ENCODE results near the gene PGK1. TPM values are rescaled to one million over a fixed set of nuclear protein-coding genes. Genes with fewer than 3 reads are reported as not detected.
"Not testable (repeated sequence)": the region's sequence is repeated elsewhere in the genome, so short reads cannot be mapped to it uniquely, and the experiment has no call there.

The PGK1 gene
- polyA plus RNA-seq, 1 experiment, result 442 TPM

GRCh38 chrX:78125148-78125547 is 21.1 kb downstream of the PGK1 start:
- no peak for DNase-seq (ENCODE audit: low read depth, low spot score)
- no peaks in the 10 kb centered on the region for H3K9me3 ChIP-seq (ENCODE audit: control insufficient read depth, insufficient read depth, low read length)
- no peaks in the 10 kb centered on the region for H3K27me3 ChIP-seq (ENCODE audit: control insufficient read depth, insufficient read depth, low read length)
- no peak overlapping the region for H3K4me3 ChIP-seq (ENCODE audit: low read depth, low read length)
- TF ChIP-seq CTCF (IDR thresholded peaks at IDR 0.05; ENCODE audit: low read depth, low read length), result no peak
- CTCF ChIA-PET, result interaction anchor here (1.1 kb wide), 1 partner anchor 11 kb away, joined by 3 read pairs; no protein-coding TSS in a partner anchor
- H3K27ac ChIP-seq (ENCODE audit: low read depth, low read length), result no peak overlapping the region
- POLR2A ChIA-PET, result no interaction called here

GRCh38 chrX:78125781-78126180 is 21.7 kb downstream of the PGK1 start:
- H3K9me3 ChIP-seq (ENCODE audit: control insufficient read depth, insufficient read depth, low read length); H3K27ac ChIP-seq (ENCODE audit: low read depth, low read length); CTCF ChIA-PET; H3K27me3 ChIP-seq (ENCODE audit: control insufficient read depth, insufficient read depth, low read length); POLR2A ChIA-PET; H3K4me3 ChIP-seq (ENCODE audit: low read depth, low read length); DNase-seq (ENCODE audit: low read depth, low spot score): not testable (repeated sequence)

GRCh38 chrX:78129714-78130113 is 25.7 kb downstream of the PGK1 start:
- ChIA-PET POLR2A (no interaction called here), CTCF (no interaction called here)
- Histone ChIP-seq H3K27me3 (ENCODE audit: control insufficient read depth, insufficient read depth, low read length) (no peaks in the 10 kb centered on the region), H3K9me3 (ENCODE audit: control insufficient read depth, insufficient read depth, low read length) (no peaks in the 10 kb centered on the region), H3K27ac (ENCODE audit: low read depth, low read length) (no peak overlapping the region), H3K4me3 (ENCODE audit: low read depth, low read length) (no peak overlapping the region)
- no peak for DNase-seq (ENCODE audit: low read depth, low spot score)
- no peak for TF ChIP-seq CTCF (IDR thresholded peaks at IDR 0.05; ENCODE audit: low read depth, low read length)

GRCh38 chrX:78130396-78130795 is 26.3 kb downstream of the PGK1 start:
- TF ChIP-seq CTCF (IDR thresholded peaks at IDR 0.05; ENCODE audit: low read depth, low read length), result no peak
- H3K27me3 ChIP-seq (ENCODE audit: control insufficient read depth, insufficient read depth, low read length), result no peaks in the 10 kb centered on the region
- ChIA-PET CTCF (no interaction called here), POLR2A (no interaction called here)
- no peak for DNase-seq (ENCODE audit: low read depth, low spot score)
- H3K4me3 ChIP-seq (ENCODE audit: low read depth, low read length), result no peak overlapping the region
- no peak overlapping the region for H3K27ac ChIP-seq (ENCODE audit: low read depth, low read length)
- H3K9me3 ChIP-seq (ENCODE audit: control insufficient read depth, insufficient read depth, low read length), result no peaks in the 10 kb centered on the region

GRCh38 chrX:78131117-78131516 is 27.1 kb downstream of the PGK1 start:
- CTCF ChIA-PET, result no interaction called here
- no peak for DNase-seq (ENCODE audit: low read depth, low spot score)
- POLR2A ChIA-PET, result no interaction called here

More at GRCh38 chrX:78131117-78131516, 27.1 kb downstream of the PGK1 start:
- no peaks in the 10 kb centered on the region for H3K9me3 ChIP-seq (ENCODE audit: control insufficient read depth, insufficient read depth, low read length)
- H3K4me3 ChIP-seq (ENCODE audit: low read depth, low read length), result no peak overlapping the region
- no peak for TF ChIP-seq CTCF (IDR thresholded peaks at IDR 0.05; ENCODE audit: low read depth, low read length)
- H3K27ac ChIP-seq (ENCODE audit: low read depth, low read length), result no peak overlapping the region
- no peaks in the 10 kb centered on the region for H3K27me3 ChIP-seq (ENCODE audit: control insufficient read depth, insufficient read depth, low read length)

Data from AG04450 (cell line).